Thymus (tissue), 11 donors: ENCODE data around the gene ACSL3. TPM values are rescaled to one million over a fixed set of nuclear protein-coding genes. Genes with fewer than 3 reads are reported as not detected.
"Not testable (repeated sequence)": the region's sequence is repeated elsewhere in the genome, so short reads cannot be mapped to it uniquely, and the experiment has no call there.

Experiments used
- DNase-seq, 9 donors: peaks; one replicate each; pipeline ENCODE4 v3.0.0-alpha.2; 2013; ENCODE audit warnings: low spot score in 9 of 9, low read depth in 6 of 9, missing footprints in 1 of 9
- H3K27ac ChIP-seq, 2 donors: one replicate each; pipeline ENCODE4 v1.5.1; 2013; ENCODE audit warnings: control low read depth in 1 of 2, low read depth in 1 of 2, low read length in 1 of 2, mild to moderate bottlenecking in 1 of 2, moderate library complexity in 1 of 2
- H3K27me3 ChIP-seq, 2 donors: one replicate each; pipeline ENCODE4 v1.5.1; 2013; ENCODE audit warnings: low read length in 1 of 2; ENCODE audit not compliant: control insufficient read depth in 2 of 2, insufficient read depth in 1 of 2
- H3K36me3 ChIP-seq, 2 donors: one replicate each; pipeline ENCODE4 v1.5.1; 2013; ENCODE audit warnings: low read length in 1 of 2, mild to moderate bottlenecking in 1 of 2, moderate library complexity in 1 of 2; ENCODE audit not compliant: control insufficient read depth in 2 of 2, insufficient read depth in 2 of 2
- H3K4me1 ChIP-seq, 2 donors: one replicate each; pipeline ENCODE4 v1.5.1; 2013; ENCODE audit warnings: low read length in 2 of 2; ENCODE audit not compliant: control insufficient read depth in 2 of 2, insufficient read depth in 2 of 2
- H3K4me3 ChIP-seq, 2 donors: one replicate each; pipeline ENCODE4 v1.5.1; 2013; ENCODE audit warnings: low read length in 2 of 2, control low read depth in 1 of 2, mild to moderate bottlenecking in 1 of 2
- H3K9me3 ChIP-seq, 2 donors: one replicate each; pipeline ENCODE4 v1.5.1; 2013; ENCODE audit warnings: low read length in 1 of 2, mild to moderate bottlenecking in 1 of 2; ENCODE audit not compliant: control insufficient read depth in 2 of 2, insufficient read depth in 1 of 2
- WGBS: extraction: QIAGEN DNeasy Blood & Tissue Kit; methylation state at CpG from one replicate; pipeline ENCODE4 v1.1.7; 2013; 5-methylcytosine and 5-hydroxymethylcytosine counted together
- polyA plus RNA-seq: library from polyadenylated mRNA; stranded (reverse); fragments of 200-250 nt; gene quantifications from one replicate; pipeline ENCODE4 v1.2.3, GENCODE V29; 2013
- total RNA-seq: library from RNA; stranded (reverse); fragments of 120-200 nt; gene quantifications from one replicate; pipeline ENCODE4 v1.2.4, GENCODE V29; 2013
- donor health status: healthy.

Gene ACSL3
- total and polyA plus RNA-seq, 2 donors, result 32.9 to 40.7 TPM

- H3K36me3 ChIP-seq, result no peaks in the 10 kb centered on the region
- H3K4me3 ChIP-seq, result no peak overlapping the region
- DNase-seq, result no peak
- H3K4me1 ChIP-seq, result peaks cover 0 to 9% of the 10 kb centered on the region in 2 donors
- no peaks in the 10 kb centered on the region for H3K9me3 ChIP-seq
- H3K27me3 ChIP-seq, result no peaks in the 10 kb centered on the region
- H3K27ac ChIP-seq, result no peak overlapping the region
Observed at GRCh38 chr2:222978850-222979249, 118.0 kb downstream of the ACSL3 start.

GRCh38 chr2:222979484-222979883 lies 118.6 kb downstream of the ACSL3 start:
- H3K27me3 ChIP-seq, result no peaks in the 10 kb centered on the region
- H3K27ac ChIP-seq, result no peak overlapping the region
- peaks cover 0 to 9% of the 10 kb centered on the region in 2 donors for H3K4me1 ChIP-seq
- no peak for DNase-seq
- 86% methylated on average over 3 of the region's 3 CpGs for WGBS
- no peaks in the 10 kb centered on the region for H3K36me3 ChIP-seq
- no peaks in the 10 kb centered on the region for H3K9me3 ChIP-seq
- H3K4me3 ChIP-seq, result no peak overlapping the region

- no peak overlapping the region for H3K4me3 ChIP-seq
- peaks cover 0 to 9% of the 10 kb centered on the region in 2 donors for H3K4me1 ChIP-seq
- DNase-seq, result no peak
- H3K36me3 ChIP-seq, result no peaks in the 10 kb centered on the region
- no peak overlapping the region for H3K27ac ChIP-seq
- no peaks in the 10 kb centered on the region for H3K9me3 ChIP-seq
- WGBS, result 47% methylated on average over 8 of the region's 8 CpGs
- H3K27me3 ChIP-seq, result no peaks in the 10 kb centered on the region
Observed at GRCh38 chr2:222982010-222982908, 121.4 kb downstream of the ACSL3 start.

- Histone ChIP-seq H3K27ac (no peak overlapping the region), H3K27me3 (no peaks in the 10 kb centered on the region), H3K36me3 (no peaks in the 10 kb centered on the region), H3K4me3 (no peak overlapping the region), H3K4me1 (peaks cover 0 to 9% of the 10 kb centered on the region in 2 donors), H3K9me3 (no peaks in the 10 kb centered on the region)
- WGBS, result 91% methylated on average over 3 of the region's 3 CpGs
- no peak for DNase-seq
Observed at GRCh38 chr2:222982909-222983265, 122.1 kb downstream of the ACSL3 start.

- H3K27me3 ChIP-seq, result no peaks in the 10 kb centered on the region
- 98% methylated on average over 2 of the region's 2 CpGs for WGBS
- no peaks in the 10 kb centered on the region for H3K9me3 ChIP-seq
- peaks cover 0 to 9% of the 10 kb centered on the region in 2 donors for H3K4me1 ChIP-seq
- no peak overlapping the region for H3K27ac ChIP-seq
- no peaks in the 10 kb centered on the region for H3K36me3 ChIP-seq
- no peak overlapping the region for H3K4me3 ChIP-seq
- DNase-seq, result no peak
Observed at GRCh38 chr2:222984908-222985307, 124.1 kb downstream of the ACSL3 start.

- H3K27ac ChIP-seq, result no peak overlapping the region
- H3K36me3 ChIP-seq, result no peaks in the 10 kb centered on the region
- no peaks in the 10 kb centered on the region for H3K9me3 ChIP-seq
- H3K27me3 ChIP-seq, result no peaks in the 10 kb centered on the region
- H3K4me1 ChIP-seq, result no peaks in the 10 kb centered on the region
- DNase-seq, result no peak
- H3K4me3 ChIP-seq, result no peak overlapping the region
Observed at GRCh38 chr2:222989431-222989830, 128.6 kb downstream of the ACSL3 start.

GRCh38 chr2:222990206-222990605 lies 129.4 kb downstream of the ACSL3 start:
- not testable (repeated sequence) for H3K27me3 ChIP-seq, DNase-seq, H3K36me3 ChIP-seq, H3K9me3 ChIP-seq, H3K4me3 ChIP-seq, H3K4me1 ChIP-seq, H3K27ac ChIP-seq
- 92% methylated on average over 4 of the region's 4 CpGs for WGBS

- Histone ChIP-seq H3K4me3 (no peak overlapping the region), H3K4me1 (no peaks in the 10 kb centered on the region), H3K36me3 (no peaks in the 10 kb centered on the region), H3K27ac (no peak overlapping the region), H3K9me3 (no peaks in the 10 kb centered on the region), H3K27me3 (no peaks in the 10 kb centered on the region)
- DNase-seq, result no peak
- WGBS, result 64% methylated on average over 2 of the region's 2 CpGs
Observed at GRCh38 chr2:222992137-222992536, 131.3 kb downstream of the ACSL3 start.
